ENCODE measurements around the gene FAT1.

FAT1 gene

GRCh38 chr4:186570193-186570996 is 153.3 kb downstream of the FAT1 start:
- H3K9me3 Mint-ChIP-seq: peaks cover 4% of the 10 kb centered on the region
- peaks cover 5% of the 10 kb centered on the region for H3K27me3 Mint-ChIP-seq
- no peak overlapping the region for H3K4me3 Mint-ChIP-seq
- no peak overlapping the region for H3K27ac Mint-ChIP-seq
- no peaks in the 10 kb centered on the region for H3K4me1 Mint-ChIP-seq
- H3K36me3 Mint-ChIP-seq: no peaks in the 10 kb centered on the region
- no peak for ATAC-seq (ENCODE audit: low read depth)
- DNase-seq (ENCODE audit: low spot score in 2 of 2): no peak

GRCh38 chr4:186569533-186570192 is 154.0 kb downstream of the FAT1 start:
- ATAC-seq (ENCODE audit: low read depth): no peak
- H3K4me1 Mint-ChIP-seq: no peaks in the 10 kb centered on the region
- no peak overlapping the region for H3K4me3 Mint-ChIP-seq
- H3K9me3 Mint-ChIP-seq: peaks cover 4% of the 10 kb centered on the region
- H3K27ac Mint-ChIP-seq: no peak overlapping the region
- no peak for DNase-seq (ENCODE audit: low spot score in 2 of 2)
- peaks cover 5% of the 10 kb centered on the region for H3K27me3 Mint-ChIP-seq
- H3K36me3 Mint-ChIP-seq: no peaks in the 10 kb centered on the region

GRCh38 chr4:186566068-186566467 is 157.6 kb downstream of the FAT1 start:
- Mint-ChIP-seq H3K27ac (no peak overlapping the region), H3K4me1 (no peaks in the 10 kb centered on the region), H3K9me3 (peaks cover 5% of the 10 kb centered on the region), H3K4me3 (no peak overlapping the region), H3K27me3 (peaks cover 5% of the 10 kb centered on the region), H3K36me3 (no peaks in the 10 kb centered on the region)
- DNase-seq (ENCODE audit: low spot score in 2 of 2) (no peak), ATAC-seq (ENCODE audit: low read depth) (no peak)

GRCh38 chr4:186563761-186564160 is 159.9 kb downstream of the FAT1 start:
- Mint-ChIP-seq H3K4me3 (no peak overlapping the region), H3K36me3 (no peaks in the 10 kb centered on the region), H3K4me1 (no peaks in the 10 kb centered on the region), H3K27ac (no peak overlapping the region), H3K9me3 (peaks cover 10% of the 10 kb centered on the region), H3K27me3 (peaks cover 3% of the 10 kb centered on the region)
- ATAC-seq (ENCODE audit: low read depth) (no peak), DNase-seq (ENCODE audit: low spot score in 2 of 2) (no peak)

GRCh38 chr4:186561748-186562147 is 161.9 kb downstream of the FAT1 start:
- no peaks in the 10 kb centered on the region for H3K27me3 Mint-ChIP-seq
- H3K9me3 Mint-ChIP-seq: peaks cover 6% of the 10 kb centered on the region
- H3K36me3 Mint-ChIP-seq: no peaks in the 10 kb centered on the region
- H3K27ac Mint-ChIP-seq: no peak overlapping the region
- DNase-seq (ENCODE audit: low spot score in 2 of 2): no peak
- H3K4me1 Mint-ChIP-seq: no peaks in the 10 kb centered on the region
- ATAC-seq (ENCODE audit: low read depth): no peak
- no peak overlapping the region for H3K4me3 Mint-ChIP-seq

- H3K27me3 Mint-ChIP-seq: no peaks in the 10 kb centered on the region
- peaks cover 6% of the 10 kb centered on the region for H3K9me3 Mint-ChIP-seq
- ATAC-seq (ENCODE audit: low read depth): no peak
- no peaks in the 10 kb centered on the region for H3K4me1 Mint-ChIP-seq
- DNase-seq (ENCODE audit: low spot score in 2 of 2): no peak
- no peak overlapping the region for H3K4me3 Mint-ChIP-seq
- H3K27ac Mint-ChIP-seq: no peak overlapping the region
- H3K36me3 Mint-ChIP-seq: no peaks in the 10 kb centered on the region
Measured at GRCh38 chr4:186560647-186561046, 163.0 kb downstream of the FAT1 start.

GRCh38 chr4:186557486-186557885 is 166.2 kb downstream of the FAT1 start:
- H3K4me3 Mint-ChIP-seq: no peak overlapping the region
- H3K4me1 Mint-ChIP-seq: no peaks in the 10 kb centered on the region
- peaks cover 5% of the 10 kb centered on the region for H3K9me3 Mint-ChIP-seq
- no peaks in the 10 kb centered on the region for H3K36me3 Mint-ChIP-seq
- DNase-seq (ENCODE audit: low spot score in 2 of 2): no peak
- ATAC-seq (ENCODE audit: low read depth): no peak
- H3K27ac Mint-ChIP-seq: no peak overlapping the region
- H3K27me3 Mint-ChIP-seq: peaks cover 4% of the 10 kb centered on the region

GRCh38 chr4:186557061-186557460 is 166.6 kb downstream of the FAT1 start:
- H3K4me1 Mint-ChIP-seq: no peaks in the 10 kb centered on the region
- DNase-seq (ENCODE audit: low spot score in 2 of 2) (no peak), ATAC-seq (ENCODE audit: low read depth) (no peak)
- peaks cover 5% of the 10 kb centered on the region for H3K27me3 Mint-ChIP-seq
- H3K27ac Mint-ChIP-seq: no peak overlapping the region
- peaks cover 5% of the 10 kb centered on the region for H3K9me3 Mint-ChIP-seq
- no peaks in the 10 kb centered on the region for H3K36me3 Mint-ChIP-seq
- no peak overlapping the region for H3K4me3 Mint-ChIP-seq

GRCh38 chr4:186554914-186555827 is 168.5 kb downstream of the FAT1 start, which contains the start of gene MTNR1A:
Gene MTNR1A, minus strand, starts transcription at chr4:186555567. Its CDS starts 202 bp downstream, at chr4:186555365.
- no peak within 1 kb of the TSS for H3K27ac Mint-ChIP-seq
- no peak for DNase-seq (ENCODE audit: low spot score in 2 of 2)
- H3K36me3 Mint-ChIP-seq: no peaks in the 10 kb centered on the region

GRCh38 chr4:186554539-186554913 is 169.1 kb downstream of the FAT1 start:
- H3K27me3 Mint-ChIP-seq: peaks cover 9% of the 10 kb centered on the region
- no peak overlapping the region for H3K27ac Mint-ChIP-seq
- no peaks in the 10 kb centered on the region for H3K36me3 Mint-ChIP-seq
- DNase-seq (ENCODE audit: low spot score in 2 of 2) (no peak), ATAC-seq (ENCODE audit: low read depth) (no peak)
- no peaks in the 10 kb centered on the region for H3K9me3 Mint-ChIP-seq
- H3K4me1 Mint-ChIP-seq: no peaks in the 10 kb centered on the region
- no peak overlapping the region for H3K4me3 Mint-ChIP-seq

More at GRCh38 chr4:186554914-186555827, 168.5 kb downstream of the FAT1 start, which contains the start of gene MTNR1A:
- no peak for ATAC-seq (ENCODE audit: low read depth)
- Mint-ChIP-seq H3K4me3 (no peak within 1 kb of the TSS), H3K4me1 (no peaks in the 10 kb centered on the region), H3K27me3 (peaks cover 9% of the 10 kb centered on the region), H3K9me3 (peaks cover 2% of the 10 kb centered on the region)

- Mint-ChIP-seq H3K4me3 (no peak overlapping the region), H3K27me3 (peaks cover 9% of the 10 kb centered on the region), H3K27ac (no peak overlapping the region), H3K9me3 (no peaks in the 10 kb centered on the region), H3K36me3 (no peaks in the 10 kb centered on the region), H3K4me1 (no peaks in the 10 kb centered on the region)
- no peak for DNase-seq (ENCODE audit: low spot score in 2 of 2)
- no peak for ATAC-seq (ENCODE audit: low read depth)
Measured at GRCh38 chr4:186553717-186554116, 169.9 kb downstream of the FAT1 start.

GRCh38 chr4:186551849-186552248 is 171.8 kb downstream of the FAT1 start:
- Mint-ChIP-seq H3K4me1 (no peaks in the 10 kb centered on the region), H3K27me3 (peaks cover 9% of the 10 kb centered on the region), H3K9me3 (peaks cover 4% of the 10 kb centered on the region), H3K4me3 (no peak overlapping the region), H3K27ac (no peak overlapping the region), H3K36me3 (no peaks in the 10 kb centered on the region)
- DNase-seq (ENCODE audit: low spot score in 2 of 2): no peak
- ATAC-seq (ENCODE audit: low read depth): no peak

GRCh38 chr4:186545436-186545835 is 178.2 kb downstream of the FAT1 start:
- H3K27ac Mint-ChIP-seq: no peak overlapping the region
- H3K27me3 Mint-ChIP-seq: no peaks in the 10 kb centered on the region
- ATAC-seq (ENCODE audit: low read depth) (no peak), DNase-seq (ENCODE audit: low spot score in 2 of 2) (no peak)
- no peaks in the 10 kb centered on the region for H3K36me3 Mint-ChIP-seq
- H3K4me3 Mint-ChIP-seq: no peak overlapping the region
- H3K9me3 Mint-ChIP-seq: peaks cover 7% of the 10 kb centered on the region
- H3K4me1 Mint-ChIP-seq: no peaks in the 10 kb centered on the region

GRCh38 chr4:186543206-186543605 is 180.4 kb downstream of the FAT1 start:
- Mint-ChIP-seq H3K27me3 (no peaks in the 10 kb centered on the region), H3K9me3 (peaks cover 9% of the 10 kb centered on the region), H3K4me3 (no peak overlapping the region), H3K36me3 (no peaks in the 10 kb centered on the region), H3K27ac (no peak overlapping the region), H3K4me1 (no peaks in the 10 kb centered on the region)
- DNase-seq (ENCODE audit: low spot score in 2 of 2): no peak
- ATAC-seq (ENCODE audit: low read depth): no peak
